KG1 (cell line): ENCODE results near the gene TMEM119.
"Not testable (repeated sequence)": the region's sequence is repeated elsewhere in the genome, so short reads cannot be mapped to it uniquely, and the experiment has no call there.

Experiments
- DNase-seq: peaks from one replicate; lab custom pipeline; 2025; lab: John Stamatoyannopoulos, UW

TMEM119 gene

DNA sequence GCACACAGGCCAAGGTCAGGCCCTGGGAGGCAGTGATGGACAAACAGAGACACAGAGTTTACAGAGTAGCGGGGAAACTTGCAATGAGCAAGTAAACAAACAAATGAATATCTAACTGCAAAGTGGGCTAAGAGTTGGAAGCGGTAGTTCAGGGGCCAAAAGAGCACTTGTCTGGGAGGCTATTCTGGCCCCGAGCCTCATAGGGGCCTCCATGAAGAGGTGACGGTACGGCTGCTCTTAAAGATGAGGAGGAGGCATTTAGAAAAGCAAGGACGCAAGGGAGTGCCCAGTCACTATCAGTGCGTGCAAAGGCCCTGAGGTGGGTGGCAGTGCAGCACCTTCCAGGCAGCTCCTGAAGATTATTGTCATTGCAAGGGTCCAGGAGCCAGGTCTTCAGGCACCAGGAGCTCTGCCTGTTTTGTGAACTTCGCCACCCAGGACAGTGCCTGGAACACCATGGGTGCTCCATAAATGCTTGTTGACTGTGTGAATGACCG is 4.4 kb upstream of the TMEM119 start:
- DNase-seq, result no peak

GRCh38 chr12:108600702-108601007 is 2.8 kb upstream of the TMEM119 start:
- DNase-seq, result no peak

DNA sequence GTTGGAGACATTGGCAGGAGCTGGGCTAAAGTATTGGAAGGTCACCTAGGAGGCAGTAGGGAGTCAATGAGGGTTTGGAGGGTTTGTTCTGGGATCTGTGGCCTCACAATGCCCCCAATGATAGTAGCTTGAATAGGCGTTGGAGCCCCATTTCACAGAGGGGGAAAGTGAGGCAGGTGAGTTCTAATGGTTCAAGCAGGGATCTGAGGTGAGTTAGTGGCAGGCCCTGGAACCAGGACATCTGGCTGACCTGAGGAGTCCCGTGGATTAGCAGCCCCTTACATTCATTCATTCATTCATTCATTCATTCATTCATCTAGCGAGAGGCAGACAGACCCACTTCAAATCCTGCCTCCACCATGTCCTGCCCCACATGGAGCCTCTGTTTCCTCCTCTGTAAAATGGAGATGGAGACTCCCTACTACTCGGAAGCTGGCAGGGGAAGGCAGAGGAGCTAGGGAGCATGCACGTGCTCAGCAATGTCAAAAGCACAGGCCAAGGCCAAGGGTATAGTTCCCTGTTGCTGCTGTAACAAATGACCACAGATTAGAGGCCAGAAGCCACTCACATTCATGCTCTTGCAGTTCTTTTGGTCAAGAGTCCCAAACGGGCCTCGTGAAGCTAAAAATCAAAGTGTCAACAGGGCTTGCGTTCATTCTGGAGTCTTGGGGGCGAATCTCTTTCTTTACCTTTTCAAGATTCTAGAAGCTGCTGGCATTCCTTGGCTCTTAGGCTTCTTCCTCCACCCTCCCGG is 2.2 kb upstream of the TMEM119 start:
- no peak for DNase-seq

- no peak for DNase-seq
Observed at GRCh38 chr12:108599541-108599940, 1.7 kb upstream of the TMEM119 start.

- no peak for DNase-seq
Observed at GRCh38 chr12:108598553-108599250, 818 bp upstream of the TMEM119 start.

- DNase-seq, result no peak
Observed at GRCh38 chr12:108596854-108597558, 878 bp downstream of the TMEM119 start.

DNA sequence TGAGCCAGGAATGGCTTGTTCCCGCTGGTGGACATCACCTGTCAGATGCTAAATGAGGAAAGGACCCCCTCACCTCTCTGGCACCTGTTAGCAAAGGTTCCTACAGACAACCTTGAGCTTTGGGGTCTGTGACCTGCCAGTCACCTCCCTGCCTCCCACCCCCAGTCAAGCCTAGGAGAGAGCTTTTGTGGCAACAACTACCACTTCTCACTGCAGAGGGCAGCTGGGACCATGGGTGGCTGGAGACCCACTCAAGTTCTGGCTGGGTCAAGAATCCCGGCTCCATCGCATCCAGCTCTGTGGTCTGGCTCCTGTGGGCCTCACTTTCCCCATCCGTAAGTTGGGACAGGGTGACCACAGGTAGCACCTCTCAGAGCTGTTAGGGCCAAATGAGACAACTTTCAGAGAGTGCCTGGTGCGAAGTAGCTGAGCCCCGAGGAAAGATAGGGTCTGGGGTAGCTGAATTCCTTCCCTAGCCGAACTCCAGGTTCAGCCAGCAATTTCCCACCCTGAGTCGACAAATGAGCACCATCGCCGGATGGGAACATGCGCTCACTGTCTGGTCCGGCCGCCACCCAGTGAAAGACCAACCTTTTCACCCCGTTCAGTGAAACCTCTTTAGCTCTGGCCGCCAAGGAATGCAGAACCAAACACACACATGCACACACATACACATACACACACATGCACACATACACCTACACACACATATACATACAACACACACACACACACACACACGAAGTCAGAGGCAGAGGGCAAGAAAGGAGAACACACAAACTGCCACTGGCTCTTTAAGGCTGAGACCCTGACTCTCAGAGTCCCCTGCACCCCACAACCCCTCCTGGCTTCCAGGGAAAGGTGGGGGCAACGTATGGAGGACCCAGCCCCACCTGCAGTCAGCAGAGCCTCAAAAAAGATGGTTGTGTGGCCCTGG is 1.9 kb downstream of the TMEM119 start:
- no peak for DNase-seq

DNA sequence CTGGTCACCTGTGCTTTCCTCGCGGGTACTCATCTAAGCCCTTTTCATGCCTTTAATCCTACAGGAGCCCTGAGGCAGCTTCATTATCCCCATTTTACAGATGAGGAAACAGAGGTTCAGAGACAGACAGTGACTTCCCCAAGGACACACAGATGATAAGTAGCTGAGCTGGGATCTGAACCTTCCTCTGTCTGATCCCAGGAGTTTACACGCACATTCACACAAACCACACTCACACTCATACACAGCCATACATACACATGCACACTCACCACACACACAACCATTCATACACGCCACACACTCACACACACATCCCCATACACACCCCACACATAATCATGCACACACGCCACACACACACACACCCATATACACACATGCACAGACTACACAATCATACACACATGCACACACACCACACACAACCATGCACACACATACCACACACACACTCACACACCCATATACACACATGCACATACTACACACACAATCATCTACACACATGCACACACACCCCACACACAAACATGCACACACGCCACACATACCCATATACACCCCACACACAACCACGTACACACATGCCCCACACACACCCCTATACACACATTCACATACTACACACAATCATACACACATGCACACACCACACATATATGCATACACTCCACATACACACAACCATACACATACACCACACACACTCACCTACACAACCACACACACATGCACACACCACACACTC is 2.7 kb downstream of the TMEM119 start:
- no peak for DNase-seq

- no peak for DNase-seq
Observed at GRCh38 chr12:108594323-108594903, 3.5 kb downstream of the TMEM119 start.

DNA sequence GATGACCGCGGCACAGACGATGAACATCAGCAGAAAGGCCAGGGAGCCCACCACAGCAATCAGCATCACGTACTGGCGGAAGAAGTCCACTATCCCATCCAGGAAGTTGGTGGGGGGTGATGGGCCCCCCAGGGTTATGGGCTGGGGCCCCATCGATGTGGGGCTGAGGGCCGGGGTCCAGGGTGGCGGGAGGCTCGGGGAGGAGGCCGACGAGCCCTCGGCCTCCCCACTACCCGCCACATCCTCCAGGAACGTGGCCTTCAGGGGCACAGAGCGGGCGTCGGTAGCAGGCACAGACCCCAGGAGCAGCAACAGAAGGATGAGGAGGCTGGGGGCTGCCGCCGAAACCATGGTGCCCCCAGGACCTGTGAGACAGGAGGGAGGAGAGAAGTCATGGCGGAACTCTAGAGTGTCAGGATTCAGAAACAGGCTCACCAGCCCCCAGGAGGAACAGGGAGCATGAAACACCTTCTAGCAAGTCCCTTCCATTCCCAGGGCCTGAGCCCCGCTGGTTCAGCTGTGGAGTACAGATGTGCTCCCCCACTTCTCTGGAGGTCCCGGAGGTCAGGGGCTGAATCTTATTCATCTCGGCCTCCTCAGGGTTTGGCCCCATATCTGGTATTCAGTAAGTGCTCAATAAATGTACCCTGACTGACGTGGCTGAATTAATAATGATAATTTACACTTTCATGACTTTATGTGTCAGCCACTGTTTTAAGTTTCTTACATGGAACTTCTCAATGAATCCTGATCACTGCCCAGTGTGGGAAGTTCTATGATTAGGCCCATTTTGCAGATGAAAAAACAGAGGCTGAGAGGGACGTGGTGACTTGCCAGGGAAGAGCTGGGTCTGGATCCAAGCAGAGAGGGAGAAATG is 5.6 kb downstream of the TMEM119 start:
- DNase-seq, result no peak

- no peak for DNase-seq
Observed at GRCh38 chr12:108591267-108591980, 6.5 kb downstream of the TMEM119 start.

DNA sequence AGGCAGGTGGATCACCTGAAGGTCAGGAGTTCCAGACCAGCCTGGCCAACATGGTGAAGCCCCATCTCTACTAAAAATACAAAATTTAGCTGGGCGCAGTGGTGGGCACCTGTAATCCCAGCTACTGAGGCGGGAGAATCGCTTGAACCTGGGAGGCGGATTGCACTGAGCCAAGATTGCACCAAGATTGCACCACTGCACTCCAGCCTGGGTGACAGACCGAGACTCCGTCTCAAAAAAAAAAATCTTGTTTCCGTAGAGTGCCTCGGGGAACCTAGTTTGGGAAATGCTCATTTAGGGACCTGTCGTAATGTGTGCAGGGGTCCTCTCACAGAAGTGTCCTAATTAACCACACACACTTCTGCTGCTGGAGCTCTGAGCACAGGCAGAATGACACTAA is 7.4 kb downstream of the TMEM119 start:
- not testable (repeated sequence) for DNase-seq

GRCh38 chr12:108589840-108590229 is 8.0 kb downstream of the TMEM119 start:
- no peak for DNase-seq

- no peak for DNase-seq
Observed at GRCh38 chr12:108589028-108589839, 8.7 kb downstream of the TMEM119 start.

- DNase-seq, result no peak
Observed at GRCh38 chr12:108587826-108588225, 10.1 kb downstream of the TMEM119 start.

- DNase-seq, result no peak
Observed at GRCh38 chr12:108586306-108586705, 11.6 kb downstream of the TMEM119 start.

GRCh38 chr12:108585864-108586263 is 12.0 kb downstream of the TMEM119 start:
- no peak for DNase-seq

DNA sequence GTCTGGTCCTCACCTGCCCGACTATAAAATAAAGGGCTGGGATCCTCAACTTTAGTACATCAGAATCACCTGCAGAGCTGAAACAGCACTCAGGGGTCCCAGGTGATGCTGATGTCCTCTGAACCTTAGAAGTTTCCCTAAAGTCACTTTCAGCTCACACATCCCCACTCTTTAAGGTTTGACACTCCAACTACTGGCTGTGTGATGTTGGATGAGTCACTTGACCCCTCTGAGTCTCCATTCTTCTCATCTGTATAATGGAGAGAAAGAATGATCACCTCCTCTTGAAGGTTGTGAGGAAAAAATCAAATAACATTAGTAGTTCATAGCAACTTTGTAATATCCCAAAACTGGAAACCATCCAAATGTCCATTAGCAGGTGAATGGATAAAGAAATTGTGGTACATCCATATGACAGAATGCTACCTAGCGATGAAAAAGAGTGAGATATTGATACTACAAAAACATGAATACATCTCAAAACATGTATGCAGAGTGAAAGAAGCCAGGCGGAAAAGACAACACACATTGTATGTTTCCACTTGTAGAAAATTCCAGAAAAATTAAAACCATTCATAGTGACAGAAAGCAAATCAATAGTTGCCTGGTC is 13.3 kb downstream of the TMEM119 start:
- no peak for DNase-seq
